Panc1 (cell line): Measurements from ENCODE around the gene PM20D2. TPM values are rescaled to one million over a fixed set of nuclear protein-coding genes. Genes with fewer than 3 reads are reported as not detected.

Experiments used
- ATAC-seq: fragments of 200-7000 bp; cut with Tn5 transposase; 2 replicates; pipeline ENCODE4 v1.9.1; 2020; ENCODE audit warnings: mild to moderate bottlenecking, moderate library complexity
- BruUV-seq: library from RNA; stranded (reverse); fragments of 400-500 nt; replicated peaks from 2 replicates; lab custom pipeline; 2021; lab: Mats Ljungman, UMichigan
- CTCF ChIA-PET: fragments of 300-600 bp; sonication (Branson Sonifier 250); formaldehyde crosslinking; loops from one replicate; lab custom pipeline; 2022; ENCODE audit warnings: antibody characterized with exemption; lab: Charles Lee
- POLR2A ChIA-PET: fragments of 300-600 bp; sonication (Branson Sonifier 250); formaldehyde crosslinking; loops from one replicate; lab custom pipeline; 2022; ENCODE audit warnings: antibody characterized with exemption; lab: Charles Lee
- DNase-seq: peaks from one replicate; pipeline ENCODE4 v3.0.0-alpha.2; 2010; ENCODE audit warnings: low read depth, low spot score
- H3K27ac ChIP-seq: 2 replicates; pipeline ENCODE4 v1.5.1; 2011; ENCODE audit warnings: mild to moderate bottlenecking, low read length, inconsistent platforms
- H3K27me3 ChIP-seq: fragments of 200-500 bp; sonication (Bioruptor generic); 2 replicates; pipeline ENCODE4 v1.6.0; 2014; ENCODE audit warnings: low read length, inconsistent platforms; ENCODE audit not compliant: control insufficient read depth, insufficient read depth
- H3K36me3 ChIP-seq: fragments of 200-500 bp; sonication (Bioruptor generic); 2 replicates; pipeline ENCODE4 v1.5.1; 2014; ENCODE audit warnings: inconsistent platforms, mild to moderate bottlenecking, low read length, moderate library complexity; ENCODE audit not compliant: control insufficient read depth, insufficient read depth
- H3K4me1 ChIP-seq: 2 replicates; pipeline ENCODE4 v1.5.1; 2011; ENCODE audit warnings: inconsistent platforms, mild to moderate bottlenecking, low read length, moderate library complexity; ENCODE audit not compliant: control insufficient read depth, insufficient read depth
- H3K4me3 ChIP-seq, 2 experiments: 2 replicates each; pipeline ENCODE4 v1.5.1; 2011 to 2012; ENCODE audit warnings: low read depth in 2 of 2, low read length in 2 of 2, mild to moderate bottlenecking in 2 of 2, inconsistent platforms in 1 of 2, moderate library complexity in 1 of 2
- H3K9me3 ChIP-seq: fragments of 200-500 bp; sonication (Bioruptor generic); 2 replicates; pipeline ENCODE4 v1.5.1; 2014; ENCODE audit warnings: low read depth, mild to moderate bottlenecking, inconsistent platforms, low read length, moderate library complexity; ENCODE audit not compliant: control insufficient read depth, insufficient read depth
- POLR2AphosphoS5 ChIP-seq: IDR thresholded peaks from 2 replicates; pipeline ENCODE4 v1.6.1; 2012; ENCODE audit warnings: mild to moderate bottlenecking, low read depth, low read length, moderate library complexity
- REST ChIP-seq, 2 experiments: IDR thresholded peaks; 2 replicates each; pipeline ENCODE4 v1.6.1; 2011 to 2012; ENCODE audit warnings: low read depth in 2 of 2, control low read depth in 1 of 2, low read length in 1 of 2, mild to moderate bottlenecking in 1 of 2, moderate library complexity in 1 of 2; ENCODE audit not compliant: insufficient read depth in 1 of 2
- SIN3A ChIP-seq: IDR thresholded peaks from 2 replicates; pipeline ENCODE4 v1.6.1; 2012; ENCODE audit warnings: low read depth, mild to moderate bottlenecking, low read length, moderate library complexity, borderline replicate concordance; ENCODE audit not compliant: insufficient read depth
- TCF7L2 ChIP-seq: IDR thresholded peaks from 2 replicates; pipeline ENCODE4 v1.6.1; 2011; ENCODE audit warnings: mild to moderate bottlenecking, low read depth, low read length, inconsistent platforms
- in situ Hi-C: cut with HindIII; loops from 2 replicates; pipeline ENCODE4 v1.10.0; 2016; ENCODE audit warnings: low sequenced_read_pairs, low pct_unique_long_range_greater_than_20kb
- intact Hi-C: fragments of 100-400 bp; cut with micrococcal nuclease; formaldehyde crosslinking; loops from one replicate; pipeline ENCODE4 v1.10.0; 2022; ENCODE audit not compliant: unreplicated experiment
- total RNA-seq: library from RNA; stranded (reverse); gene quantifications from one replicate; pipeline ENCODE4 v1.2.1, GENCODE V29; 2021; ENCODE audit not compliant: unreplicated experiment
- TF ChIP-seq, protein P1 (sequence below): fragments of 450-650 bp; IDR thresholded peaks from 2 replicates; pipeline ENCODE4 v1.5.1; 2017; ENCODE audit warnings: mild to moderate bottlenecking

The PM20D2 gene
- total RNA-seq, 1 experiment from 2014 or later, result 13.6 TPM

- no peak overlapping the region for H3K27ac ChIP-seq
- POLR2A ChIA-PET, result no interaction called here
- H3K9me3 ChIP-seq, result no peaks in the 10 kb centered on the region
- DNase-seq (no peak), ATAC-seq (no peak)
- TF ChIP-seq SIN3A (no peak), TCF7L2 (no peak)
- in situ Hi-C loops, result no loop called here
- no peak overlapping the region for H3K4me3 ChIP-seq
- H3K36me3 ChIP-seq, result no peaks in the 10 kb centered on the region
- H3K4me1 ChIP-seq, result peaks cover 3% of the 10 kb centered on the region; the same call in 1 of the 2 replicates
- BruUV-seq, result no TSS peak
- CTCF ChIA-PET, result no interaction called here
- peaks cover 5% of the 10 kb centered on the region; the same call in 1 of the 2 replicates for H3K27me3 ChIP-seq
- intact Hi-C loops, result no loop called here
These were observed 33.9 kb upstream of the PM20D2 start for GRCh38 chr6:89111933-89112332.

DNA sequence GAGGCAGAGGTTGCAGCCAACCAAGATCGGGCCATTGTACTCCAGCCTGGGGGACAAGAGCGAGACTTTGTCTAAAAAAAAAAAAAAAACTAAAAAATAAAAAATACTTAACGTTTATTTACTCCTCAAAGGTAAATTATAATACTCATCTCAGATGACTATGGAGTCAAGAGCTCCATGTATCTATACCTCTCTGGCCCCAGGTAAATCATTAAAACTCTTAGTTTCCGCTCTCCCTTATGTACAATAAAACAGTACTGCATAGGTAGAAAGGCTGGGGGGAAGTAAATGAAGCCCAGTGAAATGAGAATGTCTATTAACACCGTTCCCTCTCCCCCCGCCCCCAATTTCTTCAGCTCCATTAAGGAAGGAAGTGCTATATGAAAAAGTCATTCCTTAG is 29.2 kb upstream of the PM20D2 start:
- intact Hi-C loops, result no loop called here
- ATAC-seq, result no peak
- ChIA-PET POLR2A (interaction anchor here (0.6 kb wide), 1 partner anchor 30 kb away, joined by 12 read pairs; no protein-coding TSS in a partner anchor), CTCF (no interaction called here)
- no peak for DNase-seq
- Histone ChIP-seq H3K4me3 (peak overlapping the region in 1 of 2 experiments; percentile 54; a peak in 3 of 4 replicates), H3K4me1 (peaks cover 5% of the 10 kb centered on the region; the same call in 1 of the 2 replicates), H3K27ac (no peak overlapping the region), H3K27me3 (peaks cover 6% of the 10 kb centered on the region; the same call in 1 of the 2 replicates), H3K36me3 (no peaks in the 10 kb centered on the region), H3K9me3 (no peaks in the 10 kb centered on the region)
- in situ Hi-C loops, result no loop called here
- no TSS peak for BruUV-seq
- no peak for TF ChIP-seq REST (IDR thresholded peaks at IDR 0.05; ENCODE audit: insufficient read depth in 1 of 2, low read depth in 2 of 2, low read length in 1 of 2)
- no peak for TF ChIP-seq POLR2AphosphoS5
- TF ChIP-seq, protein P1, sequence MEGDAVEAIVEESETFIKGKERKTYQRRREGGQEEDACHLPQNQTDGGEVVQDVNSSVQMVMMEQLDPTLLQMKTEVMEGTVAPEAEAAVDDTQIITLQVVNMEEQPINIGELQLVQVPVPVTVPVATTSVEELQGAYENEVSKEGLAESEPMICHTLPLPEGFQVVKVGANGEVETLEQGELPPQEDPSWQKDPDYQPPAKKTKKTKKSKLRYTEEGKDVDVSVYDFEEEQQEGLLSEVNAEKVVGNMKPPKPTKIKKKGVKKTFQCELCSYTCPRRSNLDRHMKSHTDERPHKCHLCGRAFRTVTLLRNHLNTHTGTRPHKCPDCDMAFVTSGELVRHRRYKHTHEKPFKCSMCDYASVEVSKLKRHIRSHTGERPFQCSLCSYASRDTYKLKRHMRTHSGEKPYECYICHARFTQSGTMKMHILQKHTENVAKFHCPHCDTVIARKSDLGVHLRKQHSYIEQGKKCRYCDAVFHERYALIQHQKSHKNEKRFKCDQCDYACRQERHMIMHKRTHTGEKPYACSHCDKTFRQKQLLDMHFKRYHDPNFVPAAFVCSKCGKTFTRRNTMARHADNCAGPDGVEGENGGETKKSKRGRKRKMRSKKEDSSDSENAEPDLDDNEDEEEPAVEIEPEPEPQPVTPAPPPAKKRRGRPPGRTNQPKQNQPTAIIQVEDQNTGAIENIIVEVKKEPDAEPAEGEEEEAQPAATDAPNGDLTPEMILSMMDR, result no peak
- no peak for TF ChIP-seq SIN3A
- TF ChIP-seq TCF7L2, result no peak
